Loucy (cell line): ENCODE measurements around the gene C16orf54.

ENCODE experiments used
- EZH2phosphoT487 ChIP-seq: fragments of 200-600 bp; IDR thresholded peaks from 2 replicates; pipeline ENCODE4 v1.6.1; 2018; ENCODE audit warnings: antibody characterized with exemption, mild to moderate bottlenecking, moderate library complexity, borderline replicate concordance
- TF ChIP-seq, protein P1 (sequence below): fragments of 200-600 bp; sonication (generic); conservative IDR thresholded peaks from 2 replicates; pipeline ENCODE4 v1.5.1; 2014; ENCODE audit warnings: mild to moderate bottlenecking, antibody characterized with exemption, low read length

DNA sequence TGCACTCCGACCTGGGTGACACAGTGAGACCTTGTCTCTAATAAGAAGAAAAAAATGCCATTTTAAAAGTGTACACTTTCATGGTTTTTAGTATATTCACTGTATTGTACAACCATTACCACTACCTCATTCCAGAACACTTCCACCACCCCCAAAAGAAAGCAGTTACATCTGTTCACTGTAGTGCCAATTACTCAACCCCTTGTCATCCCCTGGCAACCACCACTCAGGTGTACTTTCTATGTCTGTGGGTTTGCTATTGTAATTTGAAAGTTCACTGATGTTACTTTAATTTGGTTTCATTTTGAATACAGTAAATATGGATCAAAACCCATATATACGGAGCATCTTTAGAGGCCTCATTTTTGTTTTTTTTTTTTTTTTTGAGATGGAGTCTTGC lies 38.4 kb upstream of the C16orf54 start:
- TF ChIP-seq, protein P1, sequence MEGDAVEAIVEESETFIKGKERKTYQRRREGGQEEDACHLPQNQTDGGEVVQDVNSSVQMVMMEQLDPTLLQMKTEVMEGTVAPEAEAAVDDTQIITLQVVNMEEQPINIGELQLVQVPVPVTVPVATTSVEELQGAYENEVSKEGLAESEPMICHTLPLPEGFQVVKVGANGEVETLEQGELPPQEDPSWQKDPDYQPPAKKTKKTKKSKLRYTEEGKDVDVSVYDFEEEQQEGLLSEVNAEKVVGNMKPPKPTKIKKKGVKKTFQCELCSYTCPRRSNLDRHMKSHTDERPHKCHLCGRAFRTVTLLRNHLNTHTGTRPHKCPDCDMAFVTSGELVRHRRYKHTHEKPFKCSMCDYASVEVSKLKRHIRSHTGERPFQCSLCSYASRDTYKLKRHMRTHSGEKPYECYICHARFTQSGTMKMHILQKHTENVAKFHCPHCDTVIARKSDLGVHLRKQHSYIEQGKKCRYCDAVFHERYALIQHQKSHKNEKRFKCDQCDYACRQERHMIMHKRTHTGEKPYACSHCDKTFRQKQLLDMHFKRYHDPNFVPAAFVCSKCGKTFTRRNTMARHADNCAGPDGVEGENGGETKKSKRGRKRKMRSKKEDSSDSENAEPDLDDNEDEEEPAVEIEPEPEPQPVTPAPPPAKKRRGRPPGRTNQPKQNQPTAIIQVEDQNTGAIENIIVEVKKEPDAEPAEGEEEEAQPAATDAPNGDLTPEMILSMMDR = no peak
- TF ChIP-seq EZH2phosphoT487 = no peak
